Panc1 (cell line): ENCODE data around the gene HLA-G.

ENCODE experiments used
- CTCF ChIP-seq: fragments of 450-650 bp; IDR thresholded peaks from 2 replicates; pipeline ENCODE4 v1.5.1; 2017; ENCODE audit warnings: mild to moderate bottlenecking
- POLR2AphosphoS5 ChIP-seq: IDR thresholded peaks from 2 replicates; pipeline ENCODE4 v1.6.1; 2012; ENCODE audit warnings: mild to moderate bottlenecking, low read depth, low read length, moderate library complexity
- REST ChIP-seq, 2 experiments: IDR thresholded peaks; 2 replicates each; pipeline ENCODE4 v1.6.1; 2011 to 2012; ENCODE audit warnings: low read depth in 2 of 2, control low read depth in 1 of 2, low read length in 1 of 2, mild to moderate bottlenecking in 1 of 2, moderate library complexity in 1 of 2; ENCODE audit not compliant: insufficient read depth in 1 of 2
- SIN3A ChIP-seq: IDR thresholded peaks from 2 replicates; pipeline ENCODE4 v1.6.1; 2012; ENCODE audit warnings: low read depth, mild to moderate bottlenecking, low read length, moderate library complexity, borderline replicate concordance; ENCODE audit not compliant: insufficient read depth

GRCh38 chr6:29826271-29826670 lies 1.4 kb upstream of the HLA-G start:
- TF ChIP-seq CTCF (no peak), POLR2AphosphoS5 (no peak), REST (IDR thresholded peaks at IDR 0.05; ENCODE audit: insufficient read depth in 1 of 2, low read depth in 2 of 2, low read length in 1 of 2) (no peak), SIN3A (no peak)
